ENCODE results near the gene SELENOV. TPM values are rescaled to one million over a fixed set of nuclear protein-coding genes. Genes with fewer than 3 reads are reported as not detected.

Gene SELENOV
- total RNA-seq, 1 donor from 2014 or later: 0.73 TPM

- H3K4me2 ChIP-seq: no peak overlapping the region
- no peak overlapping the region for H3K4me3 Mint-ChIP-seq
- no peaks in the 10 kb centered on the region for H3K9me3 ChIP-seq (ENCODE audit: low read depth)
- peaks cover 64% of the 10 kb centered on the region for H3K27me3 ChIP-seq
- H3K27me3 Mint-ChIP-seq (ENCODE audit: insufficient read depth, low read depth): peaks cover 63% of the 10 kb centered on the region
- H3K27ac Mint-ChIP-seq: no peak overlapping the region
- H2AFZ ChIP-seq (replicated peaks): no peak overlapping the region
- no peaks in the 10 kb centered on the region for H3K36me3 ChIP-seq
- H3K4me3 ChIP-seq: no peak overlapping the region
- no peaks in the 10 kb centered on the region for H4K20me1 ChIP-seq (ENCODE audit: low read depth)
- no peak for TF ChIP-seq EZH2phosphoT487 (IDR thresholded peaks at IDR 0.05)
- no peak for TF ChIP-seq CTCF (IDR thresholded peaks at IDR 0.05)
- TF ChIP-seq EZH2 (IDR thresholded peaks at IDR 0.05): no peak
- no peak overlapping the region for H3K9ac ChIP-seq
- peaks cover 3% of the 10 kb centered on the region for H3K9me3 Mint-ChIP-seq
- peaks cover 5% of the 10 kb centered on the region for H3K4me1 ChIP-seq
- H3K79me2 ChIP-seq (ENCODE audit: low read depth): peaks cover 14% of the 10 kb centered on the region
- H3F3A ChIP-seq (ENCODE audit: low read depth): peaks cover 24% of the 10 kb centered on the region
- DNase-seq (ENCODE audit: low spot score): no peak
- H3K4me1 Mint-ChIP-seq: peaks cover 12% of the 10 kb centered on the region
- no peaks in the 10 kb centered on the region for H3K36me3 Mint-ChIP-seq
- H3K27ac ChIP-seq: no peak overlapping the region
Measured at GRCh38 chr19:39512988-39513387, 2.0 kb upstream of the SELENOV start.

DNA sequence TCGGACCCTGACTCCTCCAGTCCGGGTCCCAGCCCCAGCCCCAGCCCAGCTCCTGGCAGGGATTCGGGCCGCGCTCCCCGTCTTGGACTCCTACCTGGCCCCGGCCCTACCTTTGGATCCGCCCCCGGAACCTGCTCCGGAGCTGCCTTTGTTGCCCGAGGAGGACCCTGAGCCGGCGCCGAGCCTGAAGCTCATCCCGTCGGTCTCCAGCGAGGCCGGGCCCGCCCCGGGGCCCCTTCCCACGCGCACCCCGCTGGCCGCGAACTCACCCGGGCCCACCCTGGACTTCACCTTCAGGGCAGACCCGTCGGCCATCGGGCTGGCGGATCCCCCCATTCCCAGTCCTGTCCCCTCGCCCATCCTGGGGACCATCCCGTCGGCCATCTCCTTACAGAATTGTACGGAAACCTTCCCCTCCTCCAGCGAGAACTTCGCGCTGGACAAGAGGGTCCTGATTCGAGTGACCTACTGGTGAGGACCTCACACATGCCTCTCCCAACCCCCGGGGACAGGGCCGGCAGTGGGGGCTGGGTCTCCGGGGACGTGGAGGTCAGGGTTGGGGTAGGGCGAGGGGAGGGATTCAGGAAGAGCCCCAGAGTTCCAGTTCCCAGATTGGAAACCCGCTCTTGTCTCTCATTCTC lies 732 bp downstream of the SELENOV start:
- Histone ChIP-seq H3K4me1 (peaks cover 4% of the 10 kb centered on the region), H3K79me2 (ENCODE audit: low read depth) (peaks cover 14% of the 10 kb centered on the region), H3K36me3 (no peaks in the 10 kb centered on the region), H3K9ac (peak overlapping the region; percentile 47), H3K4me2 (peak overlapping the region; percentile 95), H4K20me1 (ENCODE audit: low read depth) (peaks cover 4% of the 10 kb centered on the region), H3K9me3 (ENCODE audit: low read depth) (no peaks in the 10 kb centered on the region), H3K4me3 (peak overlapping the region; percentile 94), H3K27ac (no peak overlapping the region), H3K27me3 (peaks cover 42% of the 10 kb centered on the region), H3F3A (ENCODE audit: low read depth) (peaks cover 31% of the 10 kb centered on the region), H2AFZ (replicated peaks) (peak overlapping the region; percentile 95)
- DNase-seq (ENCODE audit: low spot score): peak; percentile 61
- Mint-ChIP-seq H3K9me3 (peaks cover 3% of the 10 kb centered on the region), H3K4me3 (peak overlapping the region; percentile 83), H3K36me3 (no peaks in the 10 kb centered on the region), H3K27me3 (ENCODE audit: insufficient read depth, low read depth) (peaks cover 56% of the 10 kb centered on the region), H3K27ac (no peak overlapping the region), H3K4me1 (peaks cover 21% of the 10 kb centered on the region)
- no peak for TF ChIP-seq EZH2phosphoT487 (IDR thresholded peaks at IDR 0.05)
- TF ChIP-seq EZH2 (IDR thresholded peaks at IDR 0.05): no peak
- TF ChIP-seq CTCF (IDR thresholded peaks at IDR 0.05): no peak

DNA sequence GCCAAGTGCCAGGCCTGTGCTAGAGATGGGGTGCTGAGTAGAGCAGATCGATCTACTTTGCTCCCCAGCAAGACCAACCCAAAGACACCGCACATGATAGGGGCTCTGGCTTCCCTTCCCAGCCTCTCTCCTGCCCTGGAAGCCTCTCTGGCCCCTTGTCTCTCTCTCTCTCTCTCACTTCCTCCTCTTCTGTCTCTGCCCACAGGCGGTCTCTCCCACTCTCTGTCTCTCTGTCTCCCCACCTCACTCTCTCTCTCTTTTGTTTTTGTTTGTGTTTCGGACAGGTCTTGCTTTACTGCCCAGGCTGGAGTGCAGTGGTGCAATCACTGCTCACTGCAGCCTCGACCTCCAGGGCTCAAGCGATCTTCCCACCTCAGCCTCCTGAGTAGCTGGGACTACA lies 1.3 kb downstream of the SELENOV start:
- H3K79me2 ChIP-seq (ENCODE audit: low read depth): peaks cover 14% of the 10 kb centered on the region
- peaks cover 4% of the 10 kb centered on the region for H3K4me1 ChIP-seq
- Mint-ChIP-seq H3K27ac (no peak overlapping the region), H3K4me1 (peaks cover 21% of the 10 kb centered on the region), H3K27me3 (ENCODE audit: insufficient read depth, low read depth) (peaks cover 56% of the 10 kb centered on the region), H3K4me3 (peak overlapping the region; percentile 83), H3K36me3 (no peaks in the 10 kb centered on the region), H3K9me3 (peaks cover 3% of the 10 kb centered on the region)
- no peaks in the 10 kb centered on the region for H3K9me3 ChIP-seq (ENCODE audit: low read depth)
- H3K9ac ChIP-seq: peak overlapping the region; percentile 47
- H3K27me3 ChIP-seq: peaks cover 42% of the 10 kb centered on the region
- TF ChIP-seq EZH2phosphoT487 (IDR thresholded peaks at IDR 0.05): no peak
- TF ChIP-seq EZH2 (IDR thresholded peaks at IDR 0.05): no peak
- no peak for TF ChIP-seq CTCF (IDR thresholded peaks at IDR 0.05)
- H3K4me3 ChIP-seq: peak overlapping the region; percentile 94
- no peaks in the 10 kb centered on the region for H3K36me3 ChIP-seq
- no peak overlapping the region for H3K27ac ChIP-seq
- peak overlapping the region; percentile 95 for H2AFZ ChIP-seq (replicated peaks)
- no peak for DNase-seq (ENCODE audit: low spot score)
- H3F3A ChIP-seq (ENCODE audit: low read depth): peaks cover 31% of the 10 kb centered on the region
- peak overlapping the region; percentile 95 for H3K4me2 ChIP-seq
- peaks cover 4% of the 10 kb centered on the region for H4K20me1 ChIP-seq (ENCODE audit: low read depth)
